ENCODE data around the gene FRMD8.

FRMD8 gene

DNA sequence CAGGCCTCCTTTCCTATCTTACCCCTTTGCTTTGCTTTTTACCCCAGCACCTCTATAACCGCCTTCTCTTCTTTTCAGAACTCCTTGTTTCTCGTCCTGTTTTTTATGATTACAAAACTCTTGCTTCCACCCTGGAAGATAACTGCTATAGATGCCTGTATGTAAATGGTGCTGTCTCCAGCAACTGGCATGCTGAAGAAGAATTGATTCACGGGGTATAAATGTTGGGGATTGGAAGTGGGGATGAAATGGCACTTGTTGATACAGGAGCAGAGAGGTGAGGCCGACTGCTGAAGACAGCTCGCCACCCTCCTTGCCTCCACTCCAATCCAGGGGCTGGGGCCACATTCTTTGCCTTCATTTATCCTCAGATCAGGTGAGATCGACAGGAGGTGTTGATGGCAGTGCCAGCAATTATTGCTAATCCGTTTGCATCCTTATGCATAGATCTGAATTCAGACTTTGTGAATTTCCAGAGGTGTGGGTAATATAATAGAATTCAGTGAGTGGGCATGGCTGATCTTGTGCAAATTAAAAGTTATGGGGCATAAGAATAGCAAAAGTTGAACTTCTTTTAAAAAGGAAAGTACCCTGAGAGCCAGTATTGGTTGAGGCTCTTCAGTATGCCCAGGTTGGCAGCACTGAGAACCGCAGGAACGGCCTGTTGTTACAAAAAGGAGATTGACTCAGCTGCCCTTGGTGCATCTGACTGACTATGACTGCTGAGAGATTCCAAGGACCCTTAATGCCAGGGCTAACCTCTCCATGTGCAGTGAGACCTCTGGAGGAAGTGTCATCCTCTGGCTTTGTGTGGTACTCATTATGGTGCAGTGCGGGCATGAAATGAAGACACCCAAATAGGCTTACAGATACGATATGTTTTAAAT is 41.5 kb downstream of the FRMD8 start:
- Histone ChIP-seq H3K27me3 (ENCODE audit: control insufficient read depth in 1 of 2, insufficient read depth in 2 of 2, low read length in 2 of 2) (no peaks in the 10 kb centered on the region), H3K36me3 (ENCODE audit: control insufficient read depth in 2 of 2, insufficient read depth in 2 of 2, low read length in 2 of 2) (peaks cover 10 to 25% of the 10 kb centered on the region in 2 donors), H3K27ac (ENCODE audit: low read length) (peak overlapping the region; percentile 100), H3K9ac (ENCODE audit: low read length in 2 of 2) (peak overlapping the region; percentile 98 to 100), H3K4me1 (ENCODE audit: control insufficient read depth, insufficient read depth, low read length) (peaks cover 44% of the 10 kb centered on the region), H3K9me3 (ENCODE audit: control insufficient read depth in 2 of 2, low read length in 2 of 2) (no peaks in the 10 kb centered on the region), H3K4me3 (ENCODE audit: low read length in 2 of 2) (peak overlapping the region; percentile 89 to 99)

DNA sequence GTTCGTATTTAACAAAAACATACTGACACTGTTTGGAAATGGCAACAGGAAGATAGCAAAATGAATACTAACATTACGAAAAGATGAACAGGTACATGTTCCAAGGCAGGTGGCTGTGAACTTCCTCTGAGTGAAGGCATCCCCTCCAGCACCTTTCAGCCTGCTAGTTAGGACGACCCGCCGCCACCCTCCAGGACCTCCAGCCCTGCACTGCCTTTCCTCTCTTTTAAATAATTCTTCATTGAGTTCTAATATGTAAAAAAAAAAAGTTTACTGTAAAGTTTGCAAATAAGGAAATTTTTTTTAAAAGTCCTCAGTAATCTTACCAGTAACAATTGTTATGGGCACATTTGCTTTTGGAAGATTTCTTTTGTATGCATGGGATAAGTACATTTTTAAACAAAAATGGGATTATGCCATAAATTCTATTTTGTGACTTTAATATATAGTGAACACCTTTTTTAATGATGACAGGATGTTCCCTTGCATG is 42.2 kb downstream of the FRMD8 start:
- H3K9me3 ChIP-seq (ENCODE audit: control insufficient read depth in 2 of 2, low read length in 2 of 2), result no peaks in the 10 kb centered on the region

GRCh38 chr11:65429068-65429681 is 42.7 kb downstream of the FRMD8 start:
- Histone ChIP-seq H3K4me1 (ENCODE audit: control insufficient read depth, insufficient read depth, low read length) (peaks cover 49% of the 10 kb centered on the region), H3K9ac (ENCODE audit: low read length in 2 of 2) (peak overlapping the region; percentile 58 to 98), H3K27me3 (ENCODE audit: control insufficient read depth in 1 of 2, insufficient read depth in 2 of 2, low read length in 2 of 2) (no peaks in the 10 kb centered on the region), H3K9me3 (ENCODE audit: control insufficient read depth in 2 of 2, low read length in 2 of 2) (no peaks in the 10 kb centered on the region), H3K36me3 (ENCODE audit: control insufficient read depth in 2 of 2, insufficient read depth in 2 of 2, low read length in 2 of 2) (peaks cover 12 to 25% of the 10 kb centered on the region in 2 donors), H3K27ac (ENCODE audit: low read length) (no peak overlapping the region), H3K4me3 (ENCODE audit: low read length in 2 of 2) (peak overlapping the region; percentile 31 to 64)

More for the DNA sequence above, 42.2 kb downstream of the FRMD8 start:
- Histone ChIP-seq H3K27ac (ENCODE audit: low read length) (peak overlapping the region; percentile 100), H3K9ac (ENCODE audit: low read length in 2 of 2) (peak overlapping the region in 1 of 2 donors; percentile 98), H3K4me3 (ENCODE audit: low read length in 2 of 2) (peak overlapping the region; percentile 89 to 99), H3K36me3 (ENCODE audit: control insufficient read depth in 2 of 2, insufficient read depth in 2 of 2, low read length in 2 of 2) (peaks cover 10 to 25% of the 10 kb centered on the region in 2 donors), H3K27me3 (ENCODE audit: control insufficient read depth in 1 of 2, insufficient read depth in 2 of 2, low read length in 2 of 2) (no peaks in the 10 kb centered on the region), H3K4me1 (ENCODE audit: control insufficient read depth, insufficient read depth, low read length) (peaks cover 44% of the 10 kb centered on the region)

DNA sequence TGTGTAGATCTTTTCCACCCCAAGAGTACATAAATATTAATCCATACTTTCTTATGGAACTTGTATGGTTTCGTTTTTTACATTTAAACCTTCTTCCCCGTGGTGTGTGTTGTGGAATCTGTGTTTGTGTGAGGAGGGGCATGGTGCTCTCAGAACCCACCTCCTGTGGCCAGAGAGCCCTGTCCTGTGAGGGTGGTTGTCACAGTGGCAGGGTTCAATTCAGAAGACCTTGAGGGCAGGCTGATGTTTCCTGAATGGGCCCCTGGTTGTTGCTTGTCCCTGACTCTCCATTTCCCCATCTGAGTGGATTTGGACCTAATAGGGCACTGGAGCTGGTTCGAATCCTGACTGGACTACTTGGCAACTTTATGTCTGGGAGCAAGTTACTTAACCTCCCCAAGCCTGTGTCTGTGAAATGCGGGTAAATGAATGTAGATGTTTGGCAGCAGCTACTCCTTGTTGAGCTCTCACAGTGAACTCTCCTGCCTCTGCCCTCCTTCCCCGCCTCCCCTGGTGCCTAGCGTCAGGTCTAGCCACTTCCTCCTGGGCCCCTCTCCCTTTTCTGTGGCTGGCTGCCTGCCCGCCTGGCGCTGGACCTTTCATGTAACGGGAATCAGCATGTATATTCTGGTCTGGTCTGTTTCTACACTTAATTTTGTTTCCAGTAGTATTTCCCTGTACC is 43.4 kb downstream of the FRMD8 start:
- Histone ChIP-seq H3K4me3 (ENCODE audit: low read length in 2 of 2) (peak overlapping the region; percentile 54 to 64), H3K27ac (ENCODE audit: low read length) (peak overlapping the region; percentile 72), H3K36me3 (ENCODE audit: control insufficient read depth in 2 of 2, insufficient read depth in 2 of 2, low read length in 2 of 2) (peaks cover 17 to 26% of the 10 kb centered on the region in 2 donors), H3K9ac (ENCODE audit: low read length in 2 of 2) (peak overlapping the region; percentile 66 to 98), H3K9me3 (ENCODE audit: control insufficient read depth in 2 of 2, low read length in 2 of 2) (no peaks in the 10 kb centered on the region), H3K4me1 (ENCODE audit: control insufficient read depth, insufficient read depth, low read length) (peaks cover 54% of the 10 kb centered on the region), H3K27me3 (ENCODE audit: control insufficient read depth in 1 of 2, insufficient read depth in 2 of 2, low read length in 2 of 2) (no peaks in the 10 kb centered on the region)

DNA sequence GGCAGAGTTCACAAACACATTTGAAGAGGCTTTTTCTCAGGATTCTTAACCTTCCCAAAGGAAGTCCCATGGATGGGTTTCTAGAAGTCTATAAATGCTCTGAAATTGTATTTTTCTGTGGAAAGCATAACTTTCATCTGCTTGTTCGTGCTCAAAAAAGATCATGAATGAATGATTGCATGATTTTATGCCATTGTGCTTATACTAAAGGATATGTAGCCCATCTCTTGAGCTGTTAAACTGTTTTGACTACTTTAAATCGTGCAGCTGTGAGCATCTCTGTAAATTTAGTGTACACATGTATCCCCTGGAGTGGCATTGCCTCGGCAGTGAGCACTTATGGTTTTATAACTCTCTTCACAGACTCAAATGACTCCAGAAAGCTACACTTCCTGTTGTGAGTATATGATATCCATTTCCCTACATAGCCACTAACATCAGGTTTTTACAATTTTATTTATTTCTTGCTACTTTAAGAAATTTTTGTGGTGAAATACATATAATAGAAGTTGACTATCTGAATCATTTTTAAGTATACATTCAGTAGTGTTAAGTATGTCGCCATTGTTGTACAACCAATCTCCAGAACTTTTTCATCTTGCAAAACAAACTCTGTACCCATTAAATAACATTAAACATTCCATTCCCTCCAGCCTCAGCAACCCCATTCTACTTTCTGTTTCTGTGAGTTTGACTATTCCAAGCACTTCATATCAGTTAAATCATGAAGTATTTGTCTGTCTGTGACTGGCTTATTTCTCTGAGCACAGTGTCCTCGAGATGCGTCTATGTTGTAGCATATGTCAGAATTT is 44.2 kb downstream of the FRMD8 start:
- peak overlapping the region in 1 of 2 donors; percentile 98 for H3K9ac ChIP-seq (ENCODE audit: low read length in 2 of 2)
- H3K4me1 ChIP-seq (ENCODE audit: control insufficient read depth, insufficient read depth, low read length), result peaks cover 62% of the 10 kb centered on the region
- peak overlapping the region; percentile 72 for H3K27ac ChIP-seq (ENCODE audit: low read length)
- no peaks in the 10 kb centered on the region for H3K9me3 ChIP-seq (ENCODE audit: control insufficient read depth in 2 of 2, low read length in 2 of 2)
- H3K4me3 ChIP-seq (ENCODE audit: low read length in 2 of 2), result peak overlapping the region; percentile 54 to 64
- H3K36me3 ChIP-seq (ENCODE audit: control insufficient read depth in 2 of 2, insufficient read depth in 2 of 2, low read length in 2 of 2), result peaks cover 23 to 28% of the 10 kb centered on the region in 2 donors
- no peaks in the 10 kb centered on the region for H3K27me3 ChIP-seq (ENCODE audit: control insufficient read depth in 1 of 2, insufficient read depth in 2 of 2, low read length in 2 of 2)

GRCh38 chr11:65431451-65432099 is 45.1 kb downstream of the FRMD8 start:
- Histone ChIP-seq H3K27me3 (ENCODE audit: control insufficient read depth in 1 of 2, insufficient read depth in 2 of 2, low read length in 2 of 2) (no peaks in the 10 kb centered on the region), H3K4me3 (ENCODE audit: low read length in 2 of 2) (peak overlapping the region in 1 of 2 donors; percentile 34), H3K4me1 (ENCODE audit: control insufficient read depth, insufficient read depth, low read length) (peaks cover 71% of the 10 kb centered on the region), H3K9ac (ENCODE audit: low read length in 2 of 2) (no peak overlapping the region), H3K27ac (ENCODE audit: low read length) (no peak overlapping the region), H3K9me3 (ENCODE audit: control insufficient read depth in 2 of 2, low read length in 2 of 2) (no peaks in the 10 kb centered on the region), H3K36me3 (ENCODE audit: control insufficient read depth in 2 of 2, insufficient read depth in 2 of 2, low read length in 2 of 2) (peaks cover 33 to 36% of the 10 kb centered on the region in 2 donors)

- Histone ChIP-seq H3K27ac (ENCODE audit: low read length) (no peak overlapping the region), H3K9ac (ENCODE audit: low read length in 2 of 2) (no peak overlapping the region), H3K27me3 (ENCODE audit: control insufficient read depth in 1 of 2, insufficient read depth in 2 of 2, low read length in 2 of 2) (no peaks in the 10 kb centered on the region), H3K4me3 (ENCODE audit: low read length in 2 of 2) (no peak overlapping the region), H3K9me3 (ENCODE audit: control insufficient read depth in 2 of 2, low read length in 2 of 2) (no peaks in the 10 kb centered on the region), H3K4me1 (ENCODE audit: control insufficient read depth, insufficient read depth, low read length) (peaks cover 66% of the 10 kb centered on the region), H3K36me3 (ENCODE audit: control insufficient read depth in 2 of 2, insufficient read depth in 2 of 2, low read length in 2 of 2) (peaks cover 29 to 32% of the 10 kb centered on the region in 2 donors)
Measured at GRCh38 chr11:65432100-65432650, 45.7 kb downstream of the FRMD8 start.

- peaks cover 34 to 37% of the 10 kb centered on the region in 2 donors for H3K36me3 ChIP-seq (ENCODE audit: control insufficient read depth in 2 of 2, insufficient read depth in 2 of 2, low read length in 2 of 2)
- no peaks in the 10 kb centered on the region for H3K9me3 ChIP-seq (ENCODE audit: control insufficient read depth in 2 of 2, low read length in 2 of 2)
- H3K27me3 ChIP-seq (ENCODE audit: control insufficient read depth in 1 of 2, insufficient read depth in 2 of 2, low read length in 2 of 2), result no peaks in the 10 kb centered on the region
- H3K27ac ChIP-seq (ENCODE audit: low read length), result no peak overlapping the region
- H3K4me1 ChIP-seq (ENCODE audit: control insufficient read depth, insufficient read depth, low read length), result peaks cover 65% of the 10 kb centered on the region
- H3K4me3 ChIP-seq (ENCODE audit: low read length in 2 of 2), result no peak overlapping the region
- no peak overlapping the region for H3K9ac ChIP-seq (ENCODE audit: low read length in 2 of 2)
Measured at GRCh38 chr11:65432686-65433582, 46.5 kb downstream of the FRMD8 start.

DNA sequence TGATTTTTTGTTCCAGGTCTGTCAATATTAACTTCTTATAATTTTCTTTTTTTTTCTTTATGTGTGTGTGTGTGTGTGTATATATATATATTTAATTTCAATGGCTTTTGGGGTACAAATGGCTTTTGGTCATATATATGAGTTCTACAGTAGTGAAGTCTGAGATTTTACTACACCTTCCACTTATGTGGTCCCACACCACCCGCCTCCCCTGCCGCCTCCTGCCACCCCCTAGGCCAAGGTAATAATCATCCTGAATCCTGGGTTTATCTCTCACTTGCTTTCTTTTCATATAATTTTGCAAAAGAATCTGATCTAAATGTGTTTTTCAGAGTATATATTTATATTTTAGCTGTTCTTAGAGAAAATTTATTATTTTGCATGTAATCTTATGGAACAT is 47.2 kb downstream of the FRMD8 start:
- H3K36me3 ChIP-seq (ENCODE audit: control insufficient read depth in 2 of 2, insufficient read depth in 2 of 2, low read length in 2 of 2), result peaks cover 36 to 42% of the 10 kb centered on the region in 2 donors
- H3K27me3 ChIP-seq (ENCODE audit: control insufficient read depth in 1 of 2, insufficient read depth in 2 of 2, low read length in 2 of 2), result no peaks in the 10 kb centered on the region
- H3K4me1 ChIP-seq (ENCODE audit: control insufficient read depth, insufficient read depth, low read length), result peaks cover 58% of the 10 kb centered on the region
- H3K4me3 ChIP-seq (ENCODE audit: low read length in 2 of 2), result no peak overlapping the region
- no peaks in the 10 kb centered on the region for H3K9me3 ChIP-seq (ENCODE audit: control insufficient read depth in 2 of 2, low read length in 2 of 2)
- no peak overlapping the region for H3K9ac ChIP-seq (ENCODE audit: low read length in 2 of 2)
- no peak overlapping the region for H3K27ac ChIP-seq (ENCODE audit: low read length)

All from stomach smooth muscle (tissue), 2 donors.